ENCODE results near the gene WWOX.

- TF ChIP-seq CTCF (IDR thresholded peaks at IDR 0.05; ENCODE audit: borderline replicate concordance, extremely low read depth, low read length, poor library complexity, severe bottlenecking) (no peak), EZH2 (IDR thresholded peaks at IDR 0.05; ENCODE audit: borderline replicate concordance, low read depth, low read length, severe bottlenecking) (no peak)
These were observed 366.3 kb downstream of the WWOX start for GRCh38 chr16:78465730-78466129.
